OCI-LY3 (cell line): Measurements from ENCODE around the gene ITSN2.
"Not testable (repeated sequence)": the region's sequence is repeated elsewhere in the genome, so short reads cannot be mapped to it uniquely, and the experiment has no call there.

Source experiments
- H2AFZ ChIP-seq: fragments of 200-600, 300-600 bp; shearing (Covaris generic); 2 replicates; pipeline ENCODE4 v1.6.0; 2014; ENCODE audit warnings: antibody characterized with exemption, low read depth, low read length
- H3K27ac ChIP-seq: fragments of 200-600, 300-600 bp; sonication (generic); 2 replicates; pipeline ENCODE4 v1.5.1; 2014; ENCODE audit warnings: mild to moderate bottlenecking, low read length, moderate library complexity, mixed read lengths
- H3K27me3 ChIP-seq: fragments of 200-600, 300-600 bp; sonication (generic); 2 replicates; pipeline ENCODE4 v1.6.1; 2014; ENCODE audit warnings: low read depth, low read length, mixed read lengths
- H3K36me3 ChIP-seq: fragments of 200-600, 300-600 bp; sonication (generic); replicated peaks from 2 replicates; pipeline ENCODE3; 2014; ENCODE audit warnings: low read depth, low read length, mixed read lengths
- H3K4me1 ChIP-seq: fragments of 300-600, 200-600 bp; sonication (generic); 2 replicates; pipeline ENCODE4 v1.6.1; 2014; ENCODE audit warnings: low read length, mixed read lengths
- H3K4me2 ChIP-seq: fragments of 200-600, 300-600 bp; sonication (generic); 2 replicates; pipeline ENCODE4 v1.6.1; 2014; ENCODE audit warnings: low read length, mixed read lengths
- H3K4me3 ChIP-seq: fragments of 300-600, 200-600 bp; sonication (generic); 2 replicates; pipeline ENCODE4 v1.5.1; 2014; ENCODE audit warnings: antibody characterized with exemption, mild to moderate bottlenecking, low read length, moderate library complexity
- H3K79me2 ChIP-seq: fragments of 300-600, 200-600 bp; shearing (Covaris generic); 2 replicates; pipeline ENCODE4 v1.6.1; 2014; ENCODE audit warnings: mild to moderate bottlenecking, low read length, mixed read lengths
- H3K9ac ChIP-seq: fragments of 300-600, 200-600 bp; shearing (Covaris generic); 2 replicates; pipeline ENCODE4 v1.6.0; 2014; ENCODE audit warnings: mild to moderate bottlenecking, low read length, moderate library complexity
- H3K9me3 ChIP-seq: fragments of 200-600, 300-600 bp; shearing (Covaris generic); 2 replicates; pipeline ENCODE4 v1.6.1; 2014; ENCODE audit warnings: low read length, mixed read lengths; ENCODE audit not compliant: insufficient read depth
- H4K20me1 ChIP-seq: fragments of 200-600, 300-600 bp; sonication (generic); 2 replicates; pipeline ENCODE4 v1.6.1; 2016; ENCODE audit warnings: low read length, mixed read lengths; ENCODE audit not compliant: insufficient read depth
- CTCF ChIP-seq: fragments of 200-600, 300-600 bp; sonication (generic); IDR thresholded peaks from 2 replicates; pipeline ENCODE4 v1.5.1; 2014; ENCODE audit warnings: antibody characterized with exemption, low read length, low read depth
- EZH2phosphoT487 ChIP-seq: fragments of 200-600 bp; shearing (Covaris generic); IDR thresholded peaks from 2 replicates; pipeline ENCODE4 v1.6.1; 2018; ENCODE audit warnings: antibody characterized with exemption, mixed run types, low read depth

The ITSN2 gene

GRCh38 chr2:24362253-24362652, 1.9 kb upstream of the ITSN2 start:
- H3K4me2 ChIP-seq = no peak overlapping the region
- H3K4me1 ChIP-seq = peaks cover 37% of the 10 kb centered on the region
- no peaks in the 10 kb centered on the region for H3K36me3 ChIP-seq
- no peaks in the 10 kb centered on the region for H3K27me3 ChIP-seq
- H3K9me3 ChIP-seq = no peaks in the 10 kb centered on the region
- H2AFZ ChIP-seq = no peak overlapping the region
- H4K20me1 ChIP-seq = peaks cover 15% of the 10 kb centered on the region
- peaks cover 30% of the 10 kb centered on the region for H3K79me2 ChIP-seq
- H3K27ac ChIP-seq = no peak overlapping the region
- no peak for TF ChIP-seq CTCF
- TF ChIP-seq EZH2phosphoT487 = no peak
- no peak overlapping the region for H3K9ac ChIP-seq
- H3K4me3 ChIP-seq = no peak overlapping the region

DNA sequence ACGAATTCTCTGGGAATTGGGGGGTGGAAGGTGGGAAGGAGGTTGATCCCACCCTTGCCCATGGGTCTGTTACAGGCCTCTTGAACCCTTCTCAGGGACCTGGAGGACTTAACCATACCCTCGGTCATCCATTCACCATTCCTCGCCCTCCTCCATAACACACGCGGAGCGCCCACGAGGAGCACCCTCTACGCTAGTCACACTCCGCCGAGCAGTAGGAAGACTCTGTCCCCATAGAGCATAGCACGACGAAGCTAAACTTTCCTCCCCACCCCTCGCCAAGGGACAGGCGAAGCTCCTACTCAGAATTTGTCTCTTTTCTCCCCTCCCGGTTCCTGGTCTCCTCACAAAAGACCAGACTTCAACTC, 611 bp upstream of the ITSN2 start:
- H3K9me3 ChIP-seq = no peaks in the 10 kb centered on the region
- peak overlapping the region; percentile 83 for H3K27ac ChIP-seq
- peak overlapping the region; percentile 82 for H3K9ac ChIP-seq
- H3K4me1 ChIP-seq = peaks cover 30% of the 10 kb centered on the region
- peak overlapping the region; percentile 99 for H3K4me2 ChIP-seq
- H3K36me3 ChIP-seq = no peaks in the 10 kb centered on the region
- H3K4me3 ChIP-seq = peak overlapping the region; percentile 96
- TF ChIP-seq EZH2phosphoT487 (no peak), CTCF (no peak)
- H2AFZ ChIP-seq = peak overlapping the region; percentile 99
- peaks cover 42% of the 10 kb centered on the region for H3K79me2 ChIP-seq
- H4K20me1 ChIP-seq = peaks cover 17% of the 10 kb centered on the region
- no peaks in the 10 kb centered on the region for H3K27me3 ChIP-seq

- H3K9ac ChIP-seq = peak overlapping the region; percentile 82
- H2AFZ ChIP-seq = no peak overlapping the region
- no peaks in the 10 kb centered on the region for H3K36me3 ChIP-seq
- peaks cover 25% of the 10 kb centered on the region for H4K20me1 ChIP-seq
- H3K27ac ChIP-seq = peak overlapping the region; percentile 83
- H3K79me2 ChIP-seq = peaks cover 57% of the 10 kb centered on the region
- H3K9me3 ChIP-seq = no peaks in the 10 kb centered on the region
- H3K4me3 ChIP-seq = peak overlapping the region; percentile 96
- peaks cover 31% of the 10 kb centered on the region for H3K4me1 ChIP-seq
- no peak for TF ChIP-seq CTCF
- peak overlapping the region; percentile 99 for H3K4me2 ChIP-seq
- H3K27me3 ChIP-seq = no peaks in the 10 kb centered on the region
Measured at GRCh38 chr2:24359129-24360049, 947 bp downstream of the ITSN2 start.

DNA sequence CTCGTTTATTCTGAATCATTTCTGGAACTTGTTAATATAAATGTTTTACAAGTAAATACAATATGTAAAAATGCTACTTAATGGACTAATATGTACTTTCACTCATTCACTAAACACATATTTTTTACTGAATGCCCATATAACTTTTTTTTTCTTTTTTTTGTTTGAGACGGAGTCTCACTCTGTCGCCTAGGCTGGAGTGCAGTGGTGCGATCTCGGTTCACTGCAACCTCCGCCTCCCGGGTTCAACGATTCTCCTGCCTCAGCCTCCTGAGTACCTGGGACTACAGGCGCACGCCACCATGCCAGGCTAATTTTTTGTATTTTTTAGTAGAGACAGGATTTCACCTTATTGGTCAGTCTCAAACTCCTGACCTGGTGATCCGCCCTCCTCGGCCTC, 2.6 kb downstream of the ITSN2 start:
- Histone ChIP-seq H3K79me2 (peaks cover 74% of the 10 kb centered on the region), H3K4me2 (peak overlapping the region; percentile 99; the same call in 1 of the 2 replicates), H3K4me1 (peaks cover 44% of the 10 kb centered on the region), H4K20me1 (peaks cover 41% of the 10 kb centered on the region)
- H3K9ac ChIP-seq, H2AFZ ChIP-seq, H3K27me3 ChIP-seq, H3K36me3 ChIP-seq, H3K9me3 ChIP-seq, H3K27ac ChIP-seq, H3K4me3 ChIP-seq: not testable (repeated sequence)

- H3K27me3 ChIP-seq, H2AFZ ChIP-seq, H3K9ac ChIP-seq, H3K4me2 ChIP-seq, H3K36me3 ChIP-seq, H3K27ac ChIP-seq, H3K4me3 ChIP-seq, H3K9me3 ChIP-seq: not testable (repeated sequence)
- Histone ChIP-seq H3K4me1 (peaks cover 50% of the 10 kb centered on the region), H3K79me2 (peaks cover 80% of the 10 kb centered on the region), H4K20me1 (peaks cover 47% of the 10 kb centered on the region)
Measured at GRCh38 chr2:24357115-24357514, 3.2 kb downstream of the ITSN2 start.
